BJ (cell line): Measurements from ENCODE around the gene PRKD2. TPM values are rescaled to one million over a fixed set of nuclear protein-coding genes. Genes with fewer than 3 reads are reported as not detected.

Source experiments
- CTCF ChIA-PET: fragments of 350-600 bp; formaldehyde crosslinking; extraction: SDS; loops from one replicate; lab custom pipeline; 2021; ENCODE audit warnings: antibody characterized with exemption, inconsistent platforms; lab: Yijun Ruan, JAX
- POLR2A ChIA-PET: fragments of 300-600 bp; sonication (Branson Sonifier 250); formaldehyde crosslinking; extraction: SDS; loops from one replicate; lab custom pipeline; 2021; ENCODE audit warnings: antibody characterized with exemption; lab: Charles Lee
- DNase-seq: peaks from one replicate; pipeline ENCODE4 v3.0.0-alpha.2; 2011; ENCODE audit warnings: low read depth
- H3K27me3 ChIP-seq: 2 replicates; pipeline ENCODE4 v1.6.0; 2011; ENCODE audit warnings: low read length; ENCODE audit not compliant: control insufficient read depth, insufficient read depth
- H3K36me3 ChIP-seq: 2 replicates; pipeline ENCODE4 v1.5.1; 2011; ENCODE audit warnings: low read length; ENCODE audit not compliant: control insufficient read depth, insufficient read depth
- H3K4me3 ChIP-seq: 2 replicates; pipeline ENCODE4 v1.5.1; 2011; ENCODE audit warnings: low read depth, mild to moderate bottlenecking, control low read depth, low read length
- polyA plus RNA-seq: library from polyadenylated mRNA; depleted of rRNA; stranded (reverse); fragments of >200 nt; gene quantifications from 2 replicates; pipeline ENCODE4 v1.2.3, GENCODE V29; 2011
- TF ChIP-seq, protein P1 (sequence below): IDR thresholded peaks from 2 replicates; pipeline ENCODE4 v1.5.1; 2011; ENCODE audit warnings: low read depth, mild to moderate bottlenecking, control low read depth, inconsistent platforms, low read length, moderate library complexity; ENCODE audit not compliant: insufficient read depth

PRKD2 gene
- polyA plus RNA-seq, 1 experiment: 19.4 TPM

- TF ChIP-seq, protein P1, sequence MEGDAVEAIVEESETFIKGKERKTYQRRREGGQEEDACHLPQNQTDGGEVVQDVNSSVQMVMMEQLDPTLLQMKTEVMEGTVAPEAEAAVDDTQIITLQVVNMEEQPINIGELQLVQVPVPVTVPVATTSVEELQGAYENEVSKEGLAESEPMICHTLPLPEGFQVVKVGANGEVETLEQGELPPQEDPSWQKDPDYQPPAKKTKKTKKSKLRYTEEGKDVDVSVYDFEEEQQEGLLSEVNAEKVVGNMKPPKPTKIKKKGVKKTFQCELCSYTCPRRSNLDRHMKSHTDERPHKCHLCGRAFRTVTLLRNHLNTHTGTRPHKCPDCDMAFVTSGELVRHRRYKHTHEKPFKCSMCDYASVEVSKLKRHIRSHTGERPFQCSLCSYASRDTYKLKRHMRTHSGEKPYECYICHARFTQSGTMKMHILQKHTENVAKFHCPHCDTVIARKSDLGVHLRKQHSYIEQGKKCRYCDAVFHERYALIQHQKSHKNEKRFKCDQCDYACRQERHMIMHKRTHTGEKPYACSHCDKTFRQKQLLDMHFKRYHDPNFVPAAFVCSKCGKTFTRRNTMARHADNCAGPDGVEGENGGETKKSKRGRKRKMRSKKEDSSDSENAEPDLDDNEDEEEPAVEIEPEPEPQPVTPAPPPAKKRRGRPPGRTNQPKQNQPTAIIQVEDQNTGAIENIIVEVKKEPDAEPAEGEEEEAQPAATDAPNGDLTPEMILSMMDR: no peak
- ChIA-PET CTCF (interaction anchor here (0.7 to 9.6 kb wide), 6 partner anchors 8 to 95 kb away, joined by 3 to 77 read pairs (median 4); no protein-coding TSS in a partner anchor), POLR2A (interaction anchor here (0.6 kb wide), 1 partner anchor 84 kb away, joined by 9 read pairs; the partner anchor contains the start of gene DACT3)
- Histone ChIP-seq H3K4me3 (peak within 1 kb of the TSS; percentile 99), H3K36me3 (peaks cover 7% of the 10 kb centered on the region), H3K27me3 (no peaks in the 10 kb centered on the region)
- DNase-seq: no peak
These were observed 28.8 kb upstream of the PRKD2 start, which contains the start of gene FKRP for GRCh38 chr19:46745521-46746280. Gene FKRP (plus strand): TSS chr19:46746057. CDS start chr19:46755451, 9,394 bp downstream.

GRCh38 chr19:46745030-46745429, 28.1 kb upstream of the PRKD2 start:
- CTCF ChIA-PET: interaction anchor here (0.7 to 9.6 kb wide), 6 partner anchors 9 to 96 kb away, joined by 3 to 77 read pairs (median 4); no protein-coding TSS in a partner anchor
- POLR2A ChIA-PET: interaction anchor here (0.6 kb wide), 1 partner anchor 84 kb away, joined by 9 read pairs; the partner anchor contains the start of gene DACT3
- no peak for DNase-seq

DNA sequence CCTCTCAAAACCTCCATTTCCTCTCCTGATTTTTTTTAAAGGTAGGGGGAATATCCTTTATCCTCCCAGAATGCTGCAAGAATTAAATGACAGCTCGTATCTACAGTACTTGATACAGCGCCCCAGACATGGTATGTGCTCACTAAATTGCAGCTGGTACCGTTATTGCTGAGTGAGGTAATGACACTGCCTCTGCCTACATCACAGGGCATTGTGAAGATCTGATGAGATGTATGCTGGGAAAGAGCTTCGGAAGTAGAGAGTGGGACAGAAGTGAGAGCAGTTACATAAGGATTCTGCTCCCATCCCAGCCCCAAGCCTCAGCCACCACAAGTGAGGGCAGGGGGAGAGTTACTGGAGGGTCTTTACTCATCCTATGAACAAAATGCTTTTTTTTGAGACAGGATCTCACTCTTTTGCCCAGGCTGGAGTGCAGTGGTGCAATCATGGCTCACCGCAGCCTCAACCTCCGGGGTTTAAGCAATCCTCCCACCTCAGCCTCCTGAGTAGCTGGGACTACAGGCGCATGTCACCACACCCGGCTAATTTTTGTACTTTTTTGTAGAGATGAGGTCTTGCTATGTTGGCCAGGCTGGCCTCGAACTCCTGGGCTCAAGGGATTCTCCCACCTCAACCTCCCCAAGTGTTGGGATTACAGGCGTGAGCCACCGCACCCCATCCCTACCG, 27.2 kb upstream of the PRKD2 start:
- no peak for DNase-seq
- POLR2A ChIA-PET: interaction anchor here (0.6 kb wide), 1 partner anchor 144 kb away, joined by 9 read pairs; no protein-coding TSS in a partner anchor
- Histone ChIP-seq H3K4me3 (no peak overlapping the region), H3K36me3 (peaks cover 8% of the 10 kb centered on the region), H3K27me3 (no peaks in the 10 kb centered on the region)
- CTCF ChIA-PET: interaction anchor here (0.6 to 9.6 kb wide), 5 partner anchors 9 to 97 kb away, joined by 3 to 77 read pairs (median 4); no protein-coding TSS in a partner anchor
- TF ChIP-seq, protein P1: no peak

More at GRCh38 chr19:46745030-46745429, 28.1 kb upstream of the PRKD2 start:
- Histone ChIP-seq H3K4me3 (peak overlapping the region; percentile 99), H3K27me3 (no peaks in the 10 kb centered on the region), H3K36me3 (peaks cover 7% of the 10 kb centered on the region)
- TF ChIP-seq, protein P1: no peak

DNA sequence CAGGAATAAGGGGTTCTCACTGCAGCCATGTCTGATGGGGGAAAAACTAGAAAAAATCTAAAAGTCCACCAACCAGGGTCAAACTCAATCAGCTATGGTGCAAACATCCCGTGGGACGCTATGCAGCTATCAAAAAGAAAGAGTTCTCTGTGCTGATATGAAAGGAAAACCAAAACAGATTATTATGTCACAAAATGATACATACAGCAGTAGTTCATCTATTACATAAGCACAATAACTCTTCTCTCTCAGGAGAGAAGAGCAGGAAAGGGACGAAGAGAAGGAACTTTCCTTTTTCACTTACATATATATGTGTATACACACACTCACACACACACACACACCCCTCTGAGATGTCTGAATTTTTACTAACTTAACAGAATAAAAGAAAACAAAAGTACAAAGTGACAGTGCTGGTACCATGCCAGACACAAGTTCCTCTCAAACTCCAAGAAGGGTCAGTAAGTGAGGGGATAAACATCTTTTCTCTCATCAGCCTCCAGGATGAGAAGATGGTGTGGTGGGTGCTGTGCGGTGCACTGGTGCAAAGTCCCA, 26.1 kb upstream of the PRKD2 start:
- POLR2A ChIA-PET: no interaction called here
- CTCF ChIA-PET: interaction anchor here (0.7 to 9.6 kb wide), 4 partner anchors 12 to 248 kb away, joined by 3 to 77 read pairs (median 3); no protein-coding TSS in a partner anchor
- no peak for DNase-seq
- H3K27me3 ChIP-seq: no peaks in the 10 kb centered on the region
- no peak overlapping the region for H3K4me3 ChIP-seq
- TF ChIP-seq, protein P1: no peak
- H3K36me3 ChIP-seq: peaks cover 8% of the 10 kb centered on the region
